GM12891 (cell line): ENCODE data around the gene FOXK1.

Experiments used
- DNase-seq: peaks from one replicate; pipeline ENCODE4 v3.0.0; 2011; ENCODE audit warnings: low spot score; ENCODE audit not compliant: insufficient read length
- FAIRE-seq: peaks from 2 replicates; lab custom pipeline; 2011; peaks lifted over from hg19 to GRCh38; lab: Jason Lieb, UNC
- PAX5 ChIP-seq: IDR thresholded peaks from 2 replicates; pipeline ENCODE4 v1.6.1; 2011; ENCODE audit warnings: low read length, moderate library complexity, mild to moderate bottlenecking; ENCODE audit not compliant: insufficient read depth, severe bottlenecking
- POLR2A ChIP-seq: IDR thresholded peaks from 2 replicates; pipeline ENCODE4 v1.6.1; 2011; ENCODE audit warnings: low read depth, low read length, control low read depth
- POLR2AphosphoS5 ChIP-seq: IDR thresholded peaks from 2 replicates; pipeline ENCODE4 v1.6.1; 2011; ENCODE audit warnings: low read depth, low read length, control low read depth
- POU2F2 ChIP-seq: IDR thresholded peaks from 2 replicates; pipeline ENCODE4 v1.6.1; 2011; ENCODE audit warnings: low read depth, mild to moderate bottlenecking, control low read depth, low read length, moderate library complexity
- SPI1 ChIP-seq: IDR thresholded peaks from 2 replicates; pipeline ENCODE4 v1.6.1; 2011; ENCODE audit warnings: low read depth, low read length, control low read depth
- TAF1 ChIP-seq: IDR thresholded peaks from 2 replicates; pipeline ENCODE4 v1.6.1; 2011; ENCODE audit warnings: low read depth, low read length, control low read depth

FOXK1 gene

GRCh38 chr7:4782333-4783291 lies 100.5 kb downstream of the FOXK1 start:
- no peak for TF ChIP-seq PAX5
- TF ChIP-seq TAF1 = no peak
- TF ChIP-seq SPI1 = no peak
- no peak for TF ChIP-seq POLR2A
- TF ChIP-seq POU2F2 = no peak
- no peak for TF ChIP-seq POLR2AphosphoS5
- DNase-seq = no peak
- no peak for FAIRE-seq

GRCh38 chr7:4783292-4783652 lies 101.2 kb downstream of the FOXK1 start:
- DNase-seq = no peak
- FAIRE-seq = no peak
- TF ChIP-seq POLR2AphosphoS5 = no peak
- TF ChIP-seq PAX5 = no peak
- no peak for TF ChIP-seq POLR2A
- no peak for TF ChIP-seq SPI1
- TF ChIP-seq TAF1 = no peak
- no peak for TF ChIP-seq POU2F2

GRCh38 chr7:4783762-4784351 lies 101.8 kb downstream of the FOXK1 start:
- DNase-seq (no peak), FAIRE-seq (no peak)
- no peak for TF ChIP-seq POLR2AphosphoS5
- no peak for TF ChIP-seq POLR2A
- no peak for TF ChIP-seq SPI1
- no peak for TF ChIP-seq PAX5
- TF ChIP-seq TAF1 = no peak
- TF ChIP-seq POU2F2 = no peak

GRCh38 chr7:4784799-4785198 lies 102.7 kb downstream of the FOXK1 start:
- FAIRE-seq (no peak), DNase-seq (no peak)
- TF ChIP-seq POLR2A (no peak), PAX5 (no peak), POLR2AphosphoS5 (no peak), POU2F2 (no peak), SPI1 (no peak), TAF1 (no peak)

GRCh38 chr7:4785371-4785770 lies 103.3 kb downstream of the FOXK1 start:
- FAIRE-seq (no peak), DNase-seq (no peak)
- TF ChIP-seq POLR2A (no peak), SPI1 (no peak), POLR2AphosphoS5 (no peak), TAF1 (no peak), PAX5 (no peak)

- FAIRE-seq = no peak
- TF ChIP-seq PAX5 (no peak), TAF1 (no peak), POU2F2 (no peak), SPI1 (no peak), POLR2AphosphoS5 (no peak), POLR2A (no peak)
- DNase-seq = no peak
Observed at GRCh38 chr7:4786015-4786414, 103.9 kb downstream of the FOXK1 start.

GRCh38 chr7:4787541-4787940 lies 105.4 kb downstream of the FOXK1 start:
- TF ChIP-seq SPI1 = no peak
- TF ChIP-seq POLR2AphosphoS5 = no peak
- TF ChIP-seq POU2F2 = no peak
- TF ChIP-seq POLR2A = no peak
- no peak for TF ChIP-seq TAF1
- no peak for TF ChIP-seq PAX5
- DNase-seq (no peak), FAIRE-seq (no peak)

GRCh38 chr7:4787947-4788626 lies 106.0 kb downstream of the FOXK1 start:
- TF ChIP-seq POLR2AphosphoS5 = no peak
- no peak for TF ChIP-seq POU2F2
- TF ChIP-seq PAX5 = no peak
- TF ChIP-seq SPI1 = no peak
- no peak for TF ChIP-seq TAF1
- TF ChIP-seq POLR2A = no peak
- no peak for FAIRE-seq
- DNase-seq = no peak

GRCh38 chr7:4788627-4789189 lies 106.6 kb downstream of the FOXK1 start:
- TF ChIP-seq POLR2A (no peak), POLR2AphosphoS5 (no peak), POU2F2 (no peak), PAX5 (no peak), TAF1 (no peak), SPI1 (no peak)
- FAIRE-seq (no peak), DNase-seq (no peak)
